ENCODE results near the gene MBOAT1.

Gene MBOAT1

DNA sequence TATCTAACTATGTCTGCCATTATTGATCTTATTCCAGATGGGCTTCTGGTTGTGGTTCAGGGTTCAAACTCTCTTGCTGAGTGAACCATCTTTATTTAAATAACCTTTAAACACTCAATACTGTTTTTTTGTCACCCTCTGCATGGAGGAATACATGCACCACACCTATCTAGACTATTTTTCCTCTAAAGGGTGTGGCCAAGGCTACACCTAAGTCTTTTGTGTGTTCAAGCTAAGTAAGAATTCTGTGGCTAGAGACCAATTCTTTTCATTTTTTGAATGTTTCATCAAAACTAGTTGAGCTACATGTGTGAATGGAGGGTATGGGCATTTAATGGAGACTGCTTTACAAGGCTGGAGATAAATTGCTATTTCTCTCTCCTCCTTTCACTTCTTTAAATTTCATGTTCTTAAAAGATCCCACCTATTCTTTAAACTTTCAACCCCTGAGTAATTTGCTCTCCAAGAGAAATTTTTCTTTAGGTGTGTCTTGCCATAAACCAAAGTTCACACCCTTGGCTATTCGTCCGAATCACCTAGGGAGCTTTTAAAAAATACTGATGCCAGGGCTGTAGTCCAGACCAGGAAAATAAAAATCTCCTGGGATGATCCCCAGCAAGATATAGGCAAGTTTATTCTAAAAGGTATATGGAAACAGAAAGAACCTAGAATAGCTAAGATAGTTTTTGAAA lies 24.8 kb upstream of the MBOAT1 start:
- Histone ChIP-seq H3F3A (ENCODE audit: low read depth) (no peaks in the 10 kb centered on the region), H2AFZ (ENCODE audit: low read length) (no peak overlapping the region), H3K4me1 (ENCODE audit: insufficient read depth, low read length, poor library complexity, severe bottlenecking) (peaks cover 9% of the 10 kb centered on the region), H3K79me2 (ENCODE audit: insufficient read depth, low read length) (no peaks in the 10 kb centered on the region), H3K4me2 (ENCODE audit: low read depth, low read length, poor library complexity, severe bottlenecking) (no peak overlapping the region), H3K27me3 (ENCODE audit: insufficient read depth, low read length, poor library complexity, severe bottlenecking) (no peaks in the 10 kb centered on the region), H3K36me3 (ENCODE audit: insufficient read depth, low read length) (no peaks in the 10 kb centered on the region), H3K9me2 (replicated peaks; ENCODE audit: low read depth, low read length) (no peaks in the 10 kb centered on the region), H3K9me3 (ENCODE audit: insufficient read depth, low read depth, low read length) (no peaks in the 10 kb centered on the region), H4K20me1 (ENCODE audit: insufficient read depth, low read length, poor library complexity, severe bottlenecking) (no peaks in the 10 kb centered on the region), H3K4me3 (ENCODE audit: low read length, poor library complexity, severe bottlenecking) (no peak overlapping the region), H3K9ac (ENCODE audit: low read depth, low read length, poor library complexity, severe bottlenecking) (no peak overlapping the region)
- no peak for TF ChIP-seq EZH2phosphoT487 (IDR thresholded peaks at IDR 0.05; ENCODE audit: borderline replicate concordance)
- no peak for TF ChIP-seq CTCF (conservative IDR thresholded peaks at IDR 0.05; ENCODE audit: low read length)

DNA sequence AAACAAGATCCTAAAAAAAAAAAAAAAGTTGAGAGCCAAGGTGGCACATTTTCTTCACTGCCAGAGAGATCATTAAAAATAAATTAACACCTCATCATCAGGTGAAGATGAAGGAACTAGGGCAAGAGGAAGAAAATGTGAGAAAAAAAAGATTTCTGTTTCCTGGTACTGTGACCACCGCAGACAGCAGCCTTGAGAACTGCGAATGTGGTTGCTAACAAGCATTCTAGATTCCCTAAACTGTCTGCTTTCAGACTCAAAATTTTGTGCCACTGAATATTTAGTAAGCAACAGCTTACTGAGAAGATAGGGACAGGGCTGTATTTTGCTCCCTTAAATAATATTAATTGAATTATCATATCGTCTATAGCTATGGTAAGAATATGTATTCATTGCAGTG lies 24.1 kb upstream of the MBOAT1 start:
- Histone ChIP-seq H3K36me3 (ENCODE audit: insufficient read depth, low read length) (no peaks in the 10 kb centered on the region), H3K4me2 (ENCODE audit: low read depth, low read length, poor library complexity, severe bottlenecking) (no peak overlapping the region), H3K9me2 (replicated peaks; ENCODE audit: low read depth, low read length) (no peaks in the 10 kb centered on the region), H3K9me3 (ENCODE audit: insufficient read depth, low read depth, low read length) (no peaks in the 10 kb centered on the region), H3K4me3 (ENCODE audit: low read length, poor library complexity, severe bottlenecking) (no peak overlapping the region), H4K20me1 (ENCODE audit: insufficient read depth, low read length, poor library complexity, severe bottlenecking) (no peaks in the 10 kb centered on the region), H3K27me3 (ENCODE audit: insufficient read depth, low read length, poor library complexity, severe bottlenecking) (no peaks in the 10 kb centered on the region), H3K79me2 (ENCODE audit: insufficient read depth, low read length) (no peaks in the 10 kb centered on the region), H3F3A (ENCODE audit: low read depth) (no peaks in the 10 kb centered on the region), H2AFZ (ENCODE audit: low read length) (no peak overlapping the region; the same call in 1 of the 2 replicates), H3K9ac (ENCODE audit: low read depth, low read length, poor library complexity, severe bottlenecking) (no peak overlapping the region), H3K4me1 (ENCODE audit: insufficient read depth, low read length, poor library complexity, severe bottlenecking) (peaks cover 9% of the 10 kb centered on the region)
- TF ChIP-seq CTCF (conservative IDR thresholded peaks at IDR 0.05; ENCODE audit: low read length) = no peak
- TF ChIP-seq EZH2phosphoT487 (IDR thresholded peaks at IDR 0.05; ENCODE audit: borderline replicate concordance) = no peak

GRCh38 chr6:20235041-20235440 lies 22.8 kb upstream of the MBOAT1 start:
- H3K36me3 ChIP-seq (ENCODE audit: insufficient read depth, low read length) = no peaks in the 10 kb centered on the region
- H3K4me1 ChIP-seq (ENCODE audit: insufficient read depth, low read length, poor library complexity, severe bottlenecking) = peaks cover 9% of the 10 kb centered on the region

More at GRCh38 chr6:20235041-20235440, 22.8 kb upstream of the MBOAT1 start:
- Histone ChIP-seq H3F3A (ENCODE audit: low read depth) (no peaks in the 10 kb centered on the region), H3K9me2 (replicated peaks; ENCODE audit: low read depth, low read length) (no peaks in the 10 kb centered on the region), H3K4me2 (ENCODE audit: low read depth, low read length, poor library complexity, severe bottlenecking) (no peak overlapping the region), H4K20me1 (ENCODE audit: insufficient read depth, low read length, poor library complexity, severe bottlenecking) (no peaks in the 10 kb centered on the region), H3K4me3 (ENCODE audit: low read length, poor library complexity, severe bottlenecking) (no peak overlapping the region), H3K9me3 (ENCODE audit: insufficient read depth, low read depth, low read length) (no peaks in the 10 kb centered on the region), H2AFZ (ENCODE audit: low read length) (no peak overlapping the region), H3K9ac (ENCODE audit: low read depth, low read length, poor library complexity, severe bottlenecking) (no peak overlapping the region), H3K27me3 (ENCODE audit: insufficient read depth, low read length, poor library complexity, severe bottlenecking) (no peaks in the 10 kb centered on the region), H3K79me2 (ENCODE audit: insufficient read depth, low read length) (no peaks in the 10 kb centered on the region)
- TF ChIP-seq EZH2phosphoT487 (IDR thresholded peaks at IDR 0.05; ENCODE audit: borderline replicate concordance) (no peak), CTCF (conservative IDR thresholded peaks at IDR 0.05; ENCODE audit: low read length) (no peak)

Data from Loucy (cell line).